ENCODE data around the gene BEND7.

The BEND7 gene

DNA sequence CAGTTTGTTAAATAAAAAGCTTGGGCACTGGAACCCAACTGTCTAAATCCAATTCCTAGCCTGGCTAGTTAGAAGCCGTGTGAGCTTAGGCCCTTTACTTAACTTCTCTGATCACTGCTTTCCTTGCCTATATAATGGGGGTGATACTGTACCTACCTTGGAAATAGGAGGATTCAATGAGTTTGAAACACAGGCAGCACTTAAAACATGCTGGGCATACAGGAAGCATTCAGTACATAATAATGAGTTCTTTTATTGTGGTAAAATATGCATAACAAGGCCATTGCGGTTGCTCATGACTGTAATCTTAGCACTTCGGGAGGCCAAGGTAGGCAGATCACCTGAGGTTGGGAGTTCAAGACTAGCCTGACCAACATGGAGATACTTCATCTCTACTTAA lies 133.3 kb downstream of the BEND7 start:
- CTCF ChIA-PET, result interaction anchor here (1.0 to 1.1 kb wide), 2 partner anchors 11 to 45 kb away, joined by 4 read pairs; no protein-coding TSS in a partner anchor
- POLR2A ChIA-PET (ENCODE audit: low non-redundant PET), result no interaction called here
- TF ChIP-seq, protein P1, sequence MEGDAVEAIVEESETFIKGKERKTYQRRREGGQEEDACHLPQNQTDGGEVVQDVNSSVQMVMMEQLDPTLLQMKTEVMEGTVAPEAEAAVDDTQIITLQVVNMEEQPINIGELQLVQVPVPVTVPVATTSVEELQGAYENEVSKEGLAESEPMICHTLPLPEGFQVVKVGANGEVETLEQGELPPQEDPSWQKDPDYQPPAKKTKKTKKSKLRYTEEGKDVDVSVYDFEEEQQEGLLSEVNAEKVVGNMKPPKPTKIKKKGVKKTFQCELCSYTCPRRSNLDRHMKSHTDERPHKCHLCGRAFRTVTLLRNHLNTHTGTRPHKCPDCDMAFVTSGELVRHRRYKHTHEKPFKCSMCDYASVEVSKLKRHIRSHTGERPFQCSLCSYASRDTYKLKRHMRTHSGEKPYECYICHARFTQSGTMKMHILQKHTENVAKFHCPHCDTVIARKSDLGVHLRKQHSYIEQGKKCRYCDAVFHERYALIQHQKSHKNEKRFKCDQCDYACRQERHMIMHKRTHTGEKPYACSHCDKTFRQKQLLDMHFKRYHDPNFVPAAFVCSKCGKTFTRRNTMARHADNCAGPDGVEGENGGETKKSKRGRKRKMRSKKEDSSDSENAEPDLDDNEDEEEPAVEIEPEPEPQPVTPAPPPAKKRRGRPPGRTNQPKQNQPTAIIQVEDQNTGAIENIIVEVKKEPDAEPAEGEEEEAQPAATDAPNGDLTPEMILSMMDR (conservative IDR thresholded peaks at IDR 0.05; ENCODE audit: low read depth), result no peak
- no peak overlapping the region for H3K27ac ChIP-seq
- no peak for DNase-seq (ENCODE audit: low spot score)

DNA sequence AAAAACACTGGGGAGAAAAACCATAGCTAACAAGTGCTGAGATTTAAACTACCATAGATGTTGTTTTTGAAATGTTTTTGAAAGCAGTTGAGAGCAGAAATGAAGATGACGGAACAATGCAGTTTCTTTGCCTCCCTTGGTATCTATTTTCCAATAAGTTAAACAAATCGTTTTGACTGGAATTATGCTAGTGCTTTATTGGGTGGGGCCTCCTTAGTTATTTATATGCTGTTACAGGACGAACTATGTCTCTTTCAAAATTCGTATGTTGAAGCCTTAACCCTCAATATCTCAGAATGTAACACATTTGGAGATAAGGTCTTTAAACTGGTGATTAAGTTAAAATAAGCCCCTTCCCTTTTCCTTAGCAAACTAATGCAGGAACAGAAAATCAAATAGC lies 135.2 kb downstream of the BEND7 start:
- CTCF ChIA-PET, result no interaction called here
- POLR2A ChIA-PET (ENCODE audit: low non-redundant PET), result no interaction called here
- H3K27ac ChIP-seq, result no peak overlapping the region
- TF ChIP-seq, protein P1 (conservative IDR thresholded peaks at IDR 0.05; ENCODE audit: low read depth), result no peak
- DNase-seq (ENCODE audit: low spot score), result no peak

DNA sequence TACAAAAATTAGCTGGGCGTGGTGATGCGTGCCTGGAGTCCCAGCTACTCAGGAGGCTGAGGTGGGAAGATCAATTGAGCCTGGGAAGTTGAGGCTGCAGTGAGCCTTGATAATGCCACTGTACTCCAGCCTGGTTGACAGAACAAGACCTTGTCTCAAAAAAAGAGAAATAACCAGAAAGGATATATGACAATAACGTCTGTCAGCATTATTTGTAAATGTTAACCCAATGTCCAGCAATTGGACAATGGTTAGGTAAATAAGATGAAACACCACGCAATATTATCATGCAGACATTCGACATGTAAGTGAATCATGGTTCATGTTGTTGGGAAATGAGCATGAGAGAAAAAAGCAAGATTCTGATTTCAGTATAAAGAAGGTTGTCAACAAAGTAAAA lies 136.1 kb downstream of the BEND7 start:
- no peak for DNase-seq (ENCODE audit: low spot score)
- H3K27ac ChIP-seq, result no peak overlapping the region
- POLR2A ChIA-PET (ENCODE audit: low non-redundant PET), result no interaction called here
- TF ChIP-seq, protein P1 (conservative IDR thresholded peaks at IDR 0.05; ENCODE audit: low read depth), result no peak
- CTCF ChIA-PET, result no interaction called here

All from RWPE1 (cell line).